NB4 (cell line): ENCODE data around the gene LSAMP.

ENCODE experiments used
- DNase-seq: peaks from one replicate; pipeline ENCODE4 v3.0.0; 2010; ENCODE audit warnings: low read depth
- H3K4me3 ChIP-seq: one replicate; pipeline ENCODE4 v1.5.1; 2011; ENCODE audit warnings: mild to moderate bottlenecking, low read depth, low read length, moderate library complexity
- CTCF ChIP-seq: IDR thresholded peaks from one replicate; pipeline ENCODE4 v1.5.1; 2012; ENCODE audit warnings: low read depth, low read length
- MAX ChIP-seq: IDR thresholded peaks from 2 replicates; pipeline ENCODE4 v1.6.1; 2011; ENCODE audit warnings: low read depth, low read length
- MYC ChIP-seq: IDR thresholded peaks from 2 replicates; pipeline ENCODE4 v1.6.1; 2011; ENCODE audit warnings: low read depth, low read length
- POLR2A ChIP-seq: IDR thresholded peaks from 2 replicates; pipeline ENCODE4 v1.6.1; 2011; ENCODE audit warnings: mild to moderate bottlenecking; ENCODE audit not compliant: insufficient read length; ENCODE audit errors: extremely low read depth

Gene LSAMP

GRCh38 chr3:115913069-115913686, 532.1 kb downstream of the LSAMP start:
- no peak overlapping the region for H3K4me3 ChIP-seq
- peak; percentile 1 for DNase-seq
- TF ChIP-seq CTCF (no peak), MYC (no peak), MAX (no peak), POLR2A (no peak)

- H3K4me3 ChIP-seq: no peak overlapping the region
- TF ChIP-seq MAX (no peak), MYC (no peak), CTCF (no peak), POLR2A (no peak)
- DNase-seq: no peak
These were observed 532.9 kb downstream of the LSAMP start for GRCh38 chr3:115912372-115912771.

- no peak for TF ChIP-seq MYC
- TF ChIP-seq CTCF: no peak
- no peak for TF ChIP-seq MAX
- no peak for TF ChIP-seq POLR2A
- no peak for DNase-seq
- no peak overlapping the region for H3K4me3 ChIP-seq
These were observed 539.4 kb downstream of the LSAMP start for GRCh38 chr3:115905871-115906270.

- H3K4me3 ChIP-seq: no peak overlapping the region
- TF ChIP-seq MYC (no peak), MAX (no peak), CTCF (no peak), POLR2A (no peak)
- no peak for DNase-seq
These were observed 541.4 kb downstream of the LSAMP start for GRCh38 chr3:115903843-115904242.

GRCh38 chr3:115901008-115901407, 544.3 kb downstream of the LSAMP start:
- TF ChIP-seq CTCF: no peak
- TF ChIP-seq MYC: no peak
- no peak for TF ChIP-seq POLR2A
- no peak for TF ChIP-seq MAX
- no peak overlapping the region for H3K4me3 ChIP-seq
- DNase-seq: no peak

GRCh38 chr3:115899535-115899934, 545.8 kb downstream of the LSAMP start:
- no peak for DNase-seq
- H3K4me3 ChIP-seq: no peak overlapping the region
- TF ChIP-seq MAX (no peak), CTCF (no peak), POLR2A (no peak), MYC (no peak)
